ENCODE results near the gene CHD2. TPM values are rescaled to one million over a fixed set of nuclear protein-coding genes. Genes with fewer than 3 reads are reported as not detected.
"Not testable (repeated sequence)": the region's sequence is repeated elsewhere in the genome, so short reads cannot be mapped to it uniquely, and the experiment has no call there.

Gene CHD2
- total RNA-seq, 1 donor from 2014 or later = 61.2 TPM

GRCh38 chr15:93036951-93037819, 137.1 kb downstream of the CHD2 start:
- intact Hi-C loops (cut with DNase I) = loop anchor here (10.0 kb wide), 1 partner anchor 108 kb away; no protein-coding TSS in a partner anchor
- DNase-seq (ENCODE audit: low spot score in 2 of 2) = peak in 1 of 2 donors; percentile 81
- no peaks in the 10 kb centered on the region for H3K4me1 ChIP-seq
- H3K27ac ChIP-seq = peak overlapping the region in 1 of 2 donors; percentile 19
- peak in 1 of 3 experiments; percentile 31 for TF ChIP-seq CTCF (IDR thresholded peaks at IDR 0.05)
- no peaks in the 10 kb centered on the region for H3K9me3 ChIP-seq
- H3K27me3 ChIP-seq = no peaks in the 10 kb centered on the region
- H3K36me3 ChIP-seq = no peaks in the 10 kb centered on the region
- H3K4me3 ChIP-seq = no peak overlapping the region

GRCh38 chr15:93037820-93038705, 137.9 kb downstream of the CHD2 start:
- intact Hi-C loops (cut with DNase I) = loop anchor here (10.0 kb wide), 1 partner anchor 107 kb away; no protein-coding TSS in a partner anchor

GRCh38 chr15:93039562-93040287, 139.6 kb downstream of the CHD2 start:
- intact Hi-C loops (cut with DNase I) = loop anchor here (10.0 kb wide), 1 partner anchor 105 kb away; no protein-coding TSS in a partner anchor
- peaks cover 8 to 14% of the 10 kb centered on the region in 2 donors for H3K36me3 ChIP-seq
- not testable (repeated sequence) for H3K4me3 ChIP-seq; H3K4me1 ChIP-seq; H3K27ac ChIP-seq; H3K27me3 ChIP-seq; H3K9me3 ChIP-seq; DNase-seq (ENCODE audit: low spot score in 2 of 2)

More at GRCh38 chr15:93037820-93038705, 137.9 kb downstream of the CHD2 start:
- no peaks in the 10 kb centered on the region for H3K4me1 ChIP-seq
- H3K36me3 ChIP-seq = no peaks in the 10 kb centered on the region
- no peak for DNase-seq (ENCODE audit: low spot score in 2 of 2)
- H3K4me3 ChIP-seq = no peak overlapping the region
- peak overlapping the region in 1 of 2 donors; percentile 19 for H3K27ac ChIP-seq
- no peaks in the 10 kb centered on the region for H3K9me3 ChIP-seq
- H3K27me3 ChIP-seq = no peaks in the 10 kb centered on the region
- peak in 1 of 3 experiments; percentile 2 for TF ChIP-seq CTCF (IDR thresholded peaks at IDR 0.05)

- H3K9me3 ChIP-seq = no peaks in the 10 kb centered on the region
- no peak for DNase-seq (ENCODE audit: low spot score in 2 of 2)
- TF ChIP-seq CTCF (IDR thresholded peaks at IDR 0.05) = no peak
- H3K27me3 ChIP-seq = no peaks in the 10 kb centered on the region
- no peaks in the 10 kb centered on the region for H3K4me1 ChIP-seq
- intact Hi-C loops (cut with DNase I) = no loop called here
- H3K36me3 ChIP-seq = peaks cover 16 to 22% of the 10 kb centered on the region in 2 donors
- H3K27ac ChIP-seq = no peak overlapping the region
- H3K4me3 ChIP-seq = no peak overlapping the region
Observed at GRCh38 chr15:93040288-93041158, 140.4 kb downstream of the CHD2 start.

- Histone ChIP-seq H3K9me3 (peaks cover 0 to 4% of the 10 kb centered on the region in 2 donors), H3K4me1 (no peaks in the 10 kb centered on the region), H3K27me3 (no peaks in the 10 kb centered on the region), H3K4me3 (no peak overlapping the region), H3K36me3 (peaks cover 17 to 28% of the 10 kb centered on the region in 2 donors), H3K27ac (no peak overlapping the region)
- no peak for DNase-seq (ENCODE audit: low spot score in 2 of 2)
- intact Hi-C loops (cut with DNase I) = no loop called here
- no peak for TF ChIP-seq CTCF (IDR thresholded peaks at IDR 0.05)
Observed at GRCh38 chr15:93041159-93041547, 141.0 kb downstream of the CHD2 start.
